IMR-90 (cell line): Measurements from ENCODE around the gene FGD3. TPM values are rescaled to one million over a fixed set of nuclear protein-coding genes. Genes with fewer than 3 reads are reported as not detected.

ENCODE experiments used
- ATAC-seq: fragments of 200-7000 bp; cut with Tn5 transposase; 2 replicates; pipeline ENCODE4 v1.9.1; 2020; ENCODE audit warnings: low read depth, mild to moderate bottlenecking, moderate library complexity
- BruUV-seq: library from RNA; stranded (reverse); fragments of 400-500 nt; replicated peaks from 2 replicates; lab custom pipeline; 2021; lab: Mats Ljungman, UMichigan
- CTCF ChIA-PET: fragments of 300-600 bp; formaldehyde crosslinking; extraction: SDS; loops from one replicate; lab custom pipeline; 2021; ENCODE audit warnings: antibody characterized with exemption; lab: Yijun Ruan, JAX
- POLR2A ChIA-PET: fragments of 300-600 bp; sonication (Branson Sonifier 250); formaldehyde crosslinking; loops from one replicate; lab custom pipeline; 2022; ENCODE audit warnings: antibody characterized with exemption; ENCODE audit not compliant: unreplicated experiment; lab: Charles Lee
- DNase-seq: peaks from one replicate; pipeline ENCODE4 v3.0.0; 2013
- H2AFZ ChIP-seq: replicated peaks from 2 replicates; pipeline ENCODE3; 2013; ENCODE audit warnings: low read length, mild to moderate bottlenecking; ENCODE audit not compliant: poor library complexity
- H2AK5ac ChIP-seq: 2 replicates; pipeline ENCODE4 v1.6.1; 2013; ENCODE audit warnings: low read depth, low read length, inconsistent platforms
- H2AK9ac ChIP-seq: replicated peaks from 2 replicates; pipeline ENCODE3; 2013; ENCODE audit warnings: mild to moderate bottlenecking, low read depth, low read length, moderate library complexity; ENCODE audit not compliant: poor library complexity
- H2BK120ac ChIP-seq: 2 replicates; pipeline ENCODE4 v1.6.1; 2013; ENCODE audit warnings: low read depth, low read length, inconsistent platforms
- H2BK15ac ChIP-seq: 3 replicates; pipeline ENCODE4 v1.6.1; 2013; ENCODE audit warnings: low read depth, low read length, inconsistent platforms
- H2BK20ac ChIP-seq: 2 replicates; pipeline ENCODE4 v1.6.1; 2013; ENCODE audit warnings: low read depth, mild to moderate bottlenecking, inconsistent platforms, low read length, moderate library complexity
- H2BK5ac ChIP-seq: 2 replicates; pipeline ENCODE4 v1.6.1; 2013; ENCODE audit warnings: mild to moderate bottlenecking, low read depth, low read length, inconsistent platforms; ENCODE audit not compliant: poor library complexity, severe bottlenecking
- H3K14ac ChIP-seq: replicated peaks from 2 replicates; pipeline ENCODE4 v1.6.1; 2013; ENCODE audit warnings: low read depth, low read length, inconsistent platforms
- H3K18ac ChIP-seq: 2 replicates; pipeline ENCODE4 v1.6.1; 2013; ENCODE audit warnings: low read depth, low read length, control low read depth
- H3K23ac ChIP-seq: 2 replicates; pipeline ENCODE4 v1.6.1; 2013; ENCODE audit warnings: low read depth, low read length, inconsistent platforms
- H3K27ac ChIP-seq: 2 replicates; pipeline ENCODE4 v1.5.1; 2013; ENCODE audit warnings: mild to moderate bottlenecking, control low read depth, low read length; ENCODE audit not compliant: insufficient read depth
- H3K27me3 ChIP-seq: 2 replicates; pipeline ENCODE4 v1.6.1; 2013; ENCODE audit warnings: low read length; ENCODE audit not compliant: control insufficient read depth, insufficient read depth
- H3K36me3 ChIP-seq: 2 replicates; pipeline ENCODE4 v1.6.1; 2013; ENCODE audit warnings: low read length, mixed read lengths; ENCODE audit not compliant: control insufficient read depth, insufficient read depth
- H3K4ac ChIP-seq: 2 replicates; pipeline ENCODE4 v1.6.1; 2013; ENCODE audit warnings: low read depth, low read length, inconsistent platforms
- H3K4me1 ChIP-seq: 2 replicates; pipeline ENCODE4 v1.6.1; 2013; ENCODE audit warnings: low read length, mixed read lengths; ENCODE audit not compliant: control insufficient read depth, insufficient read depth
- H3K4me2 ChIP-seq: 2 replicates; pipeline ENCODE4 v1.6.1; 2013; ENCODE audit warnings: low read depth, mild to moderate bottlenecking, control low read depth, low read length, moderate library complexity
- H3K4me3 ChIP-seq: 2 replicates; pipeline ENCODE4 v1.5.1; 2013; ENCODE audit warnings: low read depth, mild to moderate bottlenecking, control low read depth, low read length, moderate library complexity; ENCODE audit not compliant: insufficient read depth
- H3K56ac ChIP-seq: 2 replicates; pipeline ENCODE4 v1.6.1; 2013; ENCODE audit warnings: low read length, inconsistent platforms; ENCODE audit not compliant: insufficient read depth; ENCODE audit errors: extremely low read depth
- H3K79me1 ChIP-seq, 2 experiments: 2 replicates each; pipeline ENCODE4 v1.6.1; 2013; ENCODE audit warnings: low read length in 2 of 2, inconsistent platforms in 1 of 2, low read depth in 1 of 2
- H3K9ac ChIP-seq: 2 replicates; pipeline ENCODE4 v1.6.1; 2013; ENCODE audit warnings: low read depth, low read length, control low read depth
- H3K9me1 ChIP-seq: 2 replicates; pipeline ENCODE4 v1.6.1; 2013; ENCODE audit warnings: low read length, inconsistent platforms; ENCODE audit not compliant: insufficient read depth
- H3K9me3 ChIP-seq: 2 replicates; pipeline ENCODE4 v1.6.1; 2013; ENCODE audit warnings: low read length; ENCODE audit not compliant: control insufficient read depth, insufficient read depth
- H4K20me1 ChIP-seq: 2 replicates; pipeline ENCODE4 v1.6.1; 2013; ENCODE audit warnings: low read length, inconsistent platforms; ENCODE audit not compliant: insufficient read depth
- H4K5ac ChIP-seq: 2 replicates; pipeline ENCODE4 v1.6.1; 2013; ENCODE audit warnings: mild to moderate bottlenecking, low read depth, low read length, control low read depth
- H4K8ac ChIP-seq, 2 experiments: 2 replicates each; pipeline ENCODE4 v1.6.1; 2013; ENCODE audit warnings: low read depth in 2 of 2, low read length in 2 of 2, control low read depth in 1 of 2, inconsistent platforms in 1 of 2
- H4K91ac ChIP-seq: 2 replicates; pipeline ENCODE4 v1.6.1; 2013; ENCODE audit warnings: low read depth, low read length, inconsistent platforms; ENCODE audit not compliant: insufficient read depth
- BHLHE40 ChIP-seq: fragments of 150-350 bp; IDR thresholded peaks from 2 replicates; pipeline ENCODE4 v1.6.1; 2016; ENCODE audit warnings: mild to moderate bottlenecking, low read depth, low read length
- CEBPB ChIP-seq: IDR thresholded peaks from 2 replicates; pipeline ENCODE4 v1.6.1; 2012; ENCODE audit warnings: low read depth, low read length, improper control_type of control experiment
- CHD1 ChIP-seq: IDR thresholded peaks from 2 replicates; pipeline ENCODE4 v1.6.1; 2012; ENCODE audit warnings: low read depth, low read length, improper control_type of control experiment
- CTCF ChIP-seq: conservative IDR thresholded peaks from 2 replicates; pipeline ENCODE4 v1.5.1; 2012; ENCODE audit warnings: mild to moderate bottlenecking, low read depth, low read length, improper control_type of control experiment
- ELK1 ChIP-seq: fragments of 150-350 bp; IDR thresholded peaks from 2 replicates; pipeline ENCODE4 v1.6.1; 2016; ENCODE audit warnings: low read depth, mild to moderate bottlenecking, low read length, moderate library complexity, borderline replicate concordance
- FOS ChIP-seq: fragments of 150-350 bp; IDR thresholded peaks from 2 replicates; pipeline ENCODE4 v1.6.1; 2016; ENCODE audit warnings: low read depth, low read length
- MAFK ChIP-seq: IDR thresholded peaks from 2 replicates; pipeline ENCODE4 v1.6.1; 2012; ENCODE audit warnings: low read depth, low read length, improper control_type of control experiment
- MAZ ChIP-seq: IDR thresholded peaks from 2 replicates; pipeline ENCODE4 v1.6.1; 2012; ENCODE audit warnings: low read depth, mild to moderate bottlenecking, low read length, improper control_type of control experiment, moderate library complexity, borderline replicate concordance
- MXI1 ChIP-seq: IDR thresholded peaks from 2 replicates; pipeline ENCODE4 v1.6.1; 2012; ENCODE audit warnings: low read depth, mild to moderate bottlenecking, low read length, moderate library complexity, borderline replicate concordance
- NFE2L2 ChIP-seq: fragments of 150-350 bp; IDR thresholded peaks from 2 replicates; pipeline ENCODE4 v1.6.1; 2016; ENCODE audit warnings: low read depth, mild to moderate bottlenecking, low read length
- POLR2A ChIP-seq: IDR thresholded peaks from 2 replicates; pipeline ENCODE4 v1.6.1; 2012; ENCODE audit warnings: mild to moderate bottlenecking, low read depth, low read length
- RAD21 ChIP-seq: IDR thresholded peaks from 2 replicates; pipeline ENCODE4 v1.6.1; 2012; ENCODE audit warnings: low read length, improper control_type of control experiment
- RCOR1 ChIP-seq: IDR thresholded peaks from 2 replicates; pipeline ENCODE4 v1.6.1; 2012; ENCODE audit warnings: mild to moderate bottlenecking, low read length, improper control_type of control experiment; ENCODE audit not compliant: insufficient replicate concordance
- RFX5 ChIP-seq: IDR thresholded peaks from 2 replicates; pipeline ENCODE4 v1.8.0; 2012; ENCODE audit warnings: low read depth, mild to moderate bottlenecking, low read length, moderate library complexity
- SMC3 ChIP-seq: fragments of 150-350 bp; IDR thresholded peaks from 2 replicates; pipeline ENCODE4 v1.6.1; 2016; ENCODE audit warnings: low read depth, mild to moderate bottlenecking, antibody characterized with exemption, low read length, moderate library complexity
- WGBS, 2 experiments: methylation state at CpG; one replicate each; pipeline versions ENCODE4 v1.1.5 to v1.1.7; 2013; ENCODE audit warnings: missing lambda C conversion rate in 2 of 2; ENCODE audit not compliant: insufficient read length in 1 of 2; ENCODE audit errors: extremely low coverage in 2 of 2; 5-methylcytosine and 5-hydroxymethylcytosine counted together
- dilution Hi-C: fragments of 300-500 bp; cut with HindIII; formaldehyde crosslinking; loops from one replicate; pipeline ENCODE4 v1.14.3; 2018; ENCODE audit warnings: low sequenced_read_pairs; ENCODE audit not compliant: unreplicated experiment
- in situ Hi-C: fragments of 300-500 bp; cut with MboI; formaldehyde crosslinking; loops from 3 replicates; pipeline ENCODE4 v1.14.3; 2019; ENCODE audit warnings: low sequenced_read_pairs, inconsistent platforms, mixed read lengths
- intact Hi-C: fragments of 100-400 bp; cut with micrococcal nuclease; formaldehyde crosslinking; loops from 2 replicates; pipeline ENCODE4 v1.10.0; 2022
- polyA plus RNA-seq, 3 experiments: library from polyadenylated mRNA; depleted of rRNA; stranded (reverse); fragments of >200 nt; gene quantifications; 2 replicates each; pipeline ENCODE4 v1.2.3, GENCODE V29; 2012; ENCODE audit warnings: low replicate concordance in 1 of 3
- total RNA-seq: library from RNA; depleted of rRNA; stranded (reverse); fragments of >200 nt; gene quantifications from 2 replicates; pipeline ENCODE4 v1.2.3, GENCODE V29; 2012
- TF ChIP-seq, protein P1 (sequence below): fragments of 150-350 bp; IDR thresholded peaks from 2 replicates; pipeline ENCODE4 v1.6.1; 2017; ENCODE audit warnings: mild to moderate bottlenecking, antibody characterized with exemption, low read length, low read depth

The FGD3 gene
- total and polyA plus RNA-seq, 2 of the 4 experiments (the other 2 are of a cell fraction), result not detected

DNA sequence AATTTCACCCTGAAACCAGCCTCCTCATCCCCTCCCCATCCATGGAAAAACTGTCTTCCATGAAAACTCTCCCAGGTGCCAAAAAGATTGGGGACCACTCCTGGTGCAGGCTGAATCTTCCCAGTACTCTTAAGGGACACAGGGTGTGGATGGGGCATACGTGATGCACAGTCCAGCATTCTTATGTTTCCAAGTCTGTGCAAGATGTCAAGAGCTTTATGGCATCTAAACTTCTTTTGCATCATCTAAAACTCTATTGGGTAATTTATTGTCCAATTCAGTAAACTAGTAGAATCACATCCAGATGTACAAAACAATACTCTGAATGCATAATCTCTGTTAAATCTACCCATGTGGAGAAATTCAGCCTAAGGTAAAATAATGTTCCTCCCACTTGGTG lies 9.3 kb upstream of the FGD3 start:
- DNase-seq, result no peak

More for the DNA sequence above, 9.3 kb upstream of the FGD3 start:
- Histone ChIP-seq H3K27me3 (peaks cover 1% of the 10 kb centered on the region; the same call in 1 of the 2 replicates), H4K20me1 (no peaks in the 10 kb centered on the region), H3K4me2 (no peak overlapping the region), H3K4me3 (no peak overlapping the region), H2AFZ (no peak overlapping the region), H2BK15ac (no peak overlapping the region), H2BK120ac (no peak overlapping the region), H3K56ac (no peak overlapping the region), H3K4ac (no peak overlapping the region), H3K23ac (no peak overlapping the region), H3K9ac (no peak overlapping the region), H3K9me3 (no peaks in the 10 kb centered on the region), H4K5ac (no peak overlapping the region), H3K36me3 (no peaks in the 10 kb centered on the region), H2AK5ac (no peak overlapping the region), H3K9me1 (no peaks in the 10 kb centered on the region), H2BK20ac (no peak overlapping the region), H3K4me1 (no peaks in the 10 kb centered on the region), H4K8ac (no peak overlapping the region), H3K79me1 (no peaks in the 10 kb centered on the region), H4K91ac (no peak overlapping the region), H2BK5ac (no peak overlapping the region), H3K27ac (no peak overlapping the region), H3K14ac (no peak overlapping the region), H2AK9ac (no peak overlapping the region), H3K18ac (no peak overlapping the region)
- TF ChIP-seq MXI1 (no peak), CEBPB (no peak), RAD21 (no peak), BHLHE40 (no peak), RCOR1 (no peak), MAFK (no peak), RFX5 (no peak), CTCF (no peak), CHD1 (no peak), MAZ (no peak), ELK1 (no peak), SMC3 (no peak), POLR2A (no peak), NFE2L2 (no peak), FOS (no peak)
- TF ChIP-seq, protein P1, sequence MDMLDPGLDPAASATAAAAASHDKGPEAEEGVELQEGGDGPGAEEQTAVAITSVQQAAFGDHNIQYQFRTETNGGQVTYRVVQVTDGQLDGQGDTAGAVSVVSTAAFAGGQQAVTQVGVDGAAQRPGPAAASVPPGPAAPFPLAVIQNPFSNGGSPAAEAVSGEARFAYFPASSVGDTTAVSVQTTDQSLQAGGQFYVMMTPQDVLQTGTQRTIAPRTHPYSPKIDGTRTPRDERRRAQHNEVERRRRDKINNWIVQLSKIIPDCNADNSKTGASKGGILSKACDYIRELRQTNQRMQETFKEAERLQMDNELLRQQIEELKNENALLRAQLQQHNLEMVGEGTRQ, result no peak
- POLR2A ChIA-PET, result no interaction called here
- WGBS, 2 experiments, result no CpG with 5 or more reads among the region's 1 CpG
- in situ Hi-C loops, result no loop called here
- dilution Hi-C loops, result no loop called here
- no peak for ATAC-seq
- no TSS peak for BruUV-seq
- CTCF ChIA-PET, result no interaction called here
- intact Hi-C loops, result no loop called here
